ENCODE results near the gene RBKS.
"Not testable (repeated sequence)": the region's sequence is repeated elsewhere in the genome, so short reads cannot be mapped to it uniquely, and the experiment has no call there.

Gene RBKS

DNA sequence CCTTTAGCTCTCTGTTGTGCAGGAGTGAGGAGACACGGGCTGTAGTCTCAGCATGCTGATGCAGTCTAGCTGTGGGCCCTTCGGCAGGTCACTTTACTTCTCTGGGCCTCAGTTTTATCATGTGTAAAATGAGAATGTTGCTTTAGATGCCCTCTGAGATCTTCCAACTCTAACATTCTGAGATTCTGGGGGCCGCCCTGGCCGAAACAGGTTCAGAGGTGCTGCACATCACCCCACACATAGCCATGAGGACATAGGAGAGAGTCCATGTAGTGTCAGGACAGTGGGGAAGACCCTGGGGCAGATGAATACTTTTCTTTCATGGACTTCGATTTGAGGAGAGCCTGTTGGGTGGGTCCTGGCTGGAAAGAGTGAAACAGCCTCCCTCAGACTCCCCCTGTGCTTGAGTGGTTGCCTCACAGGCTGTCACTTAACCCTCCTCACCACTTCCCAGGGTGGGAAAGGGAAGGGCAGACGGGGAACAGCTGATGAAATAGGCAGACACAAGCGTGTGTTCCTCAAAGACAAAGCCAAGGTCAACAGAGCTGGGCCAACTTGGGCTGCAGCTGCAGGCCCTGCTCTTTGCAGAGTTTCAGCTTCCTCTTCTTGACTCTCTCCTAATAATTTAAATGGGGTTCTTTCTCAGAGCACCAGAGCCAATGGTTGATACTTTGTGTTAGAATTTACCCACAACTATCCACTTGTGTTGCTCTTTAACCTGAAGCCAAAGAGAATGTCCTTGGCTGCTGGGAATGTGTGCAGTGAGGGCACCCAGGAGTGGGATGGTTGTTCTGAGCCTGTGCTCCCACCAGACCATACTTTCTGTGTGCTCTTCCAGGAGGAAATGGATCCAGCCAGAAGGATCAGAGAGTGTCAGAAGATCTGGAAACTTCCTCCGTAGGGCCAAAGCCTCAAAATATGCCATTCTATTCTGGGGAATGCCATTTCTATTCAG, 133.4 kb downstream of the RBKS start:
- DNase-seq (ENCODE audit: low read depth) = no peak

GRCh38 chr2:27756091-27756490, 134.1 kb downstream of the RBKS start:
- DNase-seq (ENCODE audit: low read depth) = no peak

- no peak for DNase-seq (ENCODE audit: low read depth)
Observed at GRCh38 chr2:27754831-27755230, 135.4 kb downstream of the RBKS start.

GRCh38 chr2:27754138-27754588, 136.0 kb downstream of the RBKS start:
- peak; percentile 47 for DNase-seq (ENCODE audit: low read depth)

- DNase-seq (ENCODE audit: low read depth) = no peak
Observed at GRCh38 chr2:27752551-27753237, 137.5 kb downstream of the RBKS start.

DNA sequence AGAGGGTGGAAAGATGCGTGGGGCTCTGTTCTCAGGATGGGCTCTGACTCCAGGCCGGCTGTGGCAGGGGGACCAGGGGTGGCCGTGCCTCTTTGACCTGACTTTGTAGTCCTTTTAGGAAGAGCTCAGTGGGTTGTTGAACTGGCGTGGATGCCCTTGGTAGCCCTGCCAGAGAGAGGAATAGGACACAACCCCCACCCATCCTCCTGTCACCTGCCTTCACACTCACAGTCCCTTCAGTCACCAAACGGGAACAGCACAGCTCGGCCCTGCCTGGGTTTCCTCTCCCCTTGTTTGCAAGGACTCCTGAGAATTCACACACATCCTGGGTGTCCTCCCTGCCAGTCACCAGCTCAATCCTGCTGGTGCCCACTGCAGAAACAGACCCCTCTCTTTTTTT, 138.8 kb downstream of the RBKS start:
- no peak for DNase-seq (ENCODE audit: low read depth)

- DNase-seq (ENCODE audit: low read depth) = not testable (repeated sequence)
Observed at GRCh38 chr2:27748803-27749554, 141.2 kb downstream of the RBKS start.

- no peak for DNase-seq (ENCODE audit: low read depth)
Observed at GRCh38 chr2:27747827-27748352, 142.3 kb downstream of the RBKS start.

DNA sequence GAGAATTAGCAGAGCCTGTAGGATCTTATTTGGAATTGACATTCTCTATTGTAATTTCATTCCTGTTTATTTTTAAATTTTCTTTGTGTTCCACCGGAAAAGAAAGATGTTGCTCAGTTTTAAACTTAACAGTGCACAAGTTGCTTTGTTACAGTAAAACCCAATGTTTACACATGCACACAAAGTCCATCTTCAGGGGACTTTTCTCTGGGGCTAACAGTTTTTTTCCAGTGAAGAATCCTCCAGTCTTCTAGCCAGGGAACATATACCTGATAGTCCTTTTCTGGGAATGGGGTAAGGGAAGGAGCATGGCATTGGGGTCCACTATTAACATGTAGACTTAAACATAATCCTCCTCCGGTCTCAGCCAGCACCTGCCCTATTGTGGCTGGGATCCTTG, 143.9 kb downstream of the RBKS start:
- DNase-seq (ENCODE audit: low read depth) = no peak

DNA sequence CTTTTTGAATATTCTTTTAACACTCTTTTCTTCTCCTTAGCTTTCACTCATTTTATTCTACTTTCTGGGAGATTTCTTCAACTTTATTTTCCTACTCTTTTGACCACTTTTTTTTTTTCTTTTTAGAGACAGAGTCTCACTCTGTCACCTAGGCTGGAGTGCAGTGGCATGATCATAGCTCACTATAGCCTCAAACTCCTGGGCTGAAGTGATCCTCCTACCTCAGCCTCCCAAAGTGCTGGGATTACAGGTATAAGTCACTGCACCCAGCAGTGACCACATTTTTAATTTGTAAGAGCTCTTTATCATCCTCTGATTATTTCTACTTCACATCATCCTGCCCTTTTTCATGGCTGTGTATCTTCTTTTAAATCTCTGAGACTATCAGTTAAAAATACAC, 144.7 kb downstream of the RBKS start:
- DNase-seq (ENCODE audit: low read depth) = not testable (repeated sequence)

DNA sequence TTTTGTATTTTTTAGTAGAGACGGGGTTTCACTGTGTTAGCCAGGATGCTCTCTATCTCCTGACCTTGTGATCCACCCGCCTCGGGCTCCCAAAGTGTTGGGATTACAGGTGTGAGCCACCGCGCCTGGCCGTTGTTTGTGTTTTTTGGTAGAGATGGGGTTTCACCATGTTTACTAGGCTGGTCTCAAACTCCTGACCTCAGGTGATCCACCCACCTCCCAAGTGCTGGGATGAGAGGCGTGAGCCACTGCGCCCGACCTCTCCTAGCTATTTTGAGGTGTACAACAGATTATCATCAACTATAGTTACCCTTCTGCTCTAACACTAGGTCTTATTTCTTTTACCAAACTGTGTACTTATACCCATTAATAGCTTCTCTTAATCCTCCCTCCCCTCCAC, 147.6 kb downstream of the RBKS start:
- DNase-seq (ENCODE audit: low read depth) = no peak

GRCh38 chr2:27741673-27742072, 148.5 kb downstream of the RBKS start:
- DNase-seq (ENCODE audit: low read depth) = no peak

DNA sequence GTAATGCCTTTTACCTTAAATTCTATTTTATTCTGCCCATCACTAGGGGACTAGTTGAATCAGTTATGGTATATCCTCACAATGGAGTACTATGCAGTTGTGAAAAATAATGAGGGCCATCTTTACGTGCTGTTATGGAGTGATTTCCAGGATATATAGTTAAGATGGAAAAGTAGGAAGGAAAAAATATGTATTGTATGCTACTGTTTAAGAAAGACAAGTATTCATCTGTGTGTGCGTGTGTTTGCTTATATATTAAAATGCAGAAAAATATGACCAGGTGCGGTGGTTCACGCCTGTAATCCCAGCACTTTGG, 151.2 kb downstream of the RBKS start:
- no peak for DNase-seq (ENCODE audit: low read depth)

DNA sequence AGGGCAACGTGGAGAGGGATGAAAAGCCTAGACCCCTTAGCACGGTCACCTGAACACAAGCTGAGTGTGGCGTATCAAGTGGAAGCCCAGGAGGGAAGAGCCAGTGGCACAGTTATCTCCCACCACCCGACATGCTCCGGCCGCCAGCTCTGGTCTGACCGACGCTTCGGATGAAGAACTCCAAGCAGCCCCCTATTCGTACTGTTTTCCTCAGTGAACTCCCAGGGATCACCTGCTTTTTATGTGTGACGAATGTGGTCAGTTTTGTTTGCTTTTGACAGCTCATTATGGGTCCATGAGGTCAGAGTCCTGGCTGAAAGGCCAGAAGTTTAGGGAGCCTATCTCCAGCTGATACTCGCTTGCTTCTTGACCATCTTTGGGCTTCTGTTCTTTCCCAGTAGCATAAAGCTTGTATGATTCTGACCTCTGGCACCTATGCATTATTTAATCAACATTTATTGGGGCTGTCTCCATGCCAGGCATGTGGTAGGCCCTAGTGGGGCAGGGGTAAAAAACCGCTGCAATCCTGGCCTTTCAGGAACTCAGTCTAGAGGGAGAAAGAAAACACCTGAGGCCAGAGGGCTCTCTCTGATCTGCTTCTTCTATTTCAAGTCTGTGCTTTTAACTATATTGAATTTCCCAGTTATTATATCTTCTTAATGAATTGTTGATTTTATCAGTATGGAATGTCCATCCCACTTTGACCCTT, 151.7 kb downstream of the RBKS start:
- no peak for DNase-seq (ENCODE audit: low read depth)

DNA sequence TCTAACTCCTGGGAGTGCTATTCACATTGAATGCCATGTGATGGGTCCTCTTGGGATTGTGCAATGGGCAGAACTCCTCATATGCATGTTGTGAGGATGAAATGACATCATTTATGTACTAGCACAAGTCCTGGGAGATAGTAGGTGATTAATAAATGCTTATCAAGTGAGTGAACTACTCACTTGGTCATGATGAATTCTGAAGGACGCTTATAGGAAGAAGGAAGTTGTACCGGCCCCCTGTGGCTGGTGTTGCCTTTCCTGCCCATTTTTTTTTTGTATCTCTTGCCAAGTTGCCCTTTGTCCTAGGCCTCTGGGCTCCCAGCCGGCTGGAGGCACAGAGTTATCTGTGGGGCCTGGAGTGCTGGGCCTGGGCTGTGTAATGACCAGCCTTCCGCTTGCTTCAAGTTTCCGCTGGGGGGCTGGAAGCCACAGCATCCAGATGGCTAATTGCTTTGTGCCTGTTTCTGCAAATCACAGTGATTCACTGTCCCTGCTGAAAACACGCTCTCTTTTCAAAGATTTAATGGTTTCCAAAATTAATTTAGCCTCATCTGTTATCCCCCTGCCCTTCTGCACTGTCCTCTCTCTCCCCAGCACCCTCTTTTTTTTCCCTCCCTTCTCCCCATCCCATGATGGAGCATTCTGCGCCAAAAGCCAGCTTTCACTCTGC, 152.4 kb downstream of the RBKS start:
- DNase-seq (ENCODE audit: low read depth) = no peak

DNA sequence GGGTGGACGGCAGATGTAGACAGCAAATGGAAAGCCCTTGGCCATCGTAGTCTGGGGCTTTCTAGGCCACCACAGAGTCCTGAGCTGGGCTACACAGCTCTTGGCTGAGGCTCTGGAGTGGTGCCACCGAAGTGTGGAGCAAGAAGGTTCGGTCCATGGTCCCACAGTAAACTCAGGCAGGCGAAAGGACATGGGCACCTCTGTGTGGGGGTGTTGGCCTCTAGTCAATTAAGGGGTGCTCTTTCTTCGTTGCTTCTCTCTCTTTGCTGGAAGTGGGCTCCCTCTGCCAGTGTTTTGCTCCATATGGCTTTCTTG, 153.3 kb downstream of the RBKS start:
- DNase-seq (ENCODE audit: low read depth) = no peak

GRCh38 chr2:27736031-27736889, 153.9 kb downstream of the RBKS start:
- no peak for DNase-seq (ENCODE audit: low read depth)

- peak; percentile 35 for DNase-seq (ENCODE audit: low read depth)
Observed at GRCh38 chr2:27735263-27735904, 154.8 kb downstream of the RBKS start.

- no peak for DNase-seq (ENCODE audit: low read depth)
Observed at GRCh38 chr2:27734305-27734704, 155.9 kb downstream of the RBKS start.

Measured in GM04504 (cell line).